NCI-H460 (cell line): ENCODE results near the gene FBLN2. TPM values are rescaled to one million over a fixed set of nuclear protein-coding genes. Genes with fewer than 3 reads are reported as not detected.

Experiments
- DNase-seq: peaks from one replicate; pipeline ENCODE4 v3.0.0-alpha.2; 2016; ENCODE audit warnings: low read depth; ENCODE audit errors: extremely low read depth
- total RNA-seq: library from RNA; depleted of rRNA; stranded (reverse); fragments of >200 nt; shearing (Covaris generic); gene quantifications from 2 replicates; pipeline ENCODE4 v1.2.3, GENCODE V29; 2014

Gene FBLN2
- total RNA-seq, 1 experiment from 2014 or later, result not detected

DNA sequence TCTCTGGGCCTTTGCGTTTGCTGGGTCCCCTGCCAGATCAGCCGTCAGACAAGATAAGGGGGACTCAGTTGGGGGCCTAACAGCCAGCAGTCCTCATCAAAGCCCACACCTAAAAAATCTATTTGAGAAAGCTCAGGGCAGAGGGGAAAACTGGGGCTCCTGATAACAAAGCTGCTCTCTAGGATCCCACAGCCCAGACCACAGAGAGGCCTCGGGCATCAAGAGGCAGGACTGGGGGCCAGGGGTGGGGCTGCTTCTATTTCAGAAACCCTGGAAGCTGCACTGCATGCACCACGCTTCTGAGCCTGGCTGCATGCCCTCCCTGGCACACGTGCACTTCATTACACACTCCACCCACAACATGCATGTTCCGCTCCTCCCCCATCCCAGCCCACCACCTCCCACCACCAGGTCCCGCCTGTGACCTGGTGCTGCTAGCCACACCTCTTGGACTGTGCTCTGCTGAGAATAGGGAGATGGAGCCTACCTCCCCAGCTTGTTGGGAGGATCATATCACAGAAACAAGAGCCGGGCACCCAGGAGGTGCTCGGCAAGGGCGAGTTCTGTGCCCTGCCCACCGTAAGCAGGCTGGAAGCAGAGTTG lies 26.6 kb downstream of the FBLN2 start:
- DNase-seq, result no peak

DNA sequence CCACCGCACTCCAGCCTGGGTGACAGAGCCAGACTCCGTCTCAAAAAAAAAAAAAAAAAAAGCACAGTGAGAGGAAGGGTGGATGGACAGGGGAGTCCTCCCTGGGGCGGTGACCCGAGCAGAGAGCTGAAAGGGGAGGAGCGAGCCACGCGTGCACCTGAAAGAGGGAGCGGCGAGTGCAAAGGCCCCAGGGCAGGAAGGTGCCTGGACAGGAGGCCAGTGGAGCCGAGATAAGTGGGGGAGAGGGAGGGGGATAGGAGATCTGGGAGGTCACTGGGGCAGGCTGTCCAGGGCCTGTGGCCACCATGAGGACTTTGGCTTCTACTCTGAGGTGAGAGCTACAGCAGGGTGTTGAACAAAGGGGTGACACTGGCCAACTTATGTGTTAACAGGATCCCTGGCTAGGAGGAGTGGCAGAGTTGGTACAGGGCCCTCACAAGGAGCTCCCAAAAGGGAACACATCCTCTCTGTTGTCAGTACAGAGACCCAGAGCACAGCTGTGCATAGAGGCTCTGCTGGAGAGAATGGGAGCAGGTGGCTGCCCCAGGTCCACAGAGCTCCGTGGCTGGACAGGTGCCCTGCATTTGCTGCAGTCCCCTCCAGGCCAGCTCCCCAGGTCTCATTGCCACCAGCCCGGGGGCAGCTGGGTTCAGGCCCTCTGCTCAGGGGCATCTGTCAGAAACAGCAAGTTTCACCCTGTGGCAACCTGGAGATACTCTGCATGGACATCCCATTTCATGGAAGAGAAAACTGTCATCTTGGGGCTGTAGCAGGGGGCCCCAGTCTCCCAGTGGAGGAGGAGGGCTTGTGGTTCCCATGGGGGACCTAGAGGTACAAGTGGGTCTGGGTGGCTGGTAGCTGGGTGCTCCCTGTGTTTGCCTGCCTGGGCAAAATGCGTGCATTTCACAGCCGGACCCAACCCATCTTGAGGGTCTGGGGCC lies 28.5 kb downstream of the FBLN2 start:
- no peak for DNase-seq

DNA sequence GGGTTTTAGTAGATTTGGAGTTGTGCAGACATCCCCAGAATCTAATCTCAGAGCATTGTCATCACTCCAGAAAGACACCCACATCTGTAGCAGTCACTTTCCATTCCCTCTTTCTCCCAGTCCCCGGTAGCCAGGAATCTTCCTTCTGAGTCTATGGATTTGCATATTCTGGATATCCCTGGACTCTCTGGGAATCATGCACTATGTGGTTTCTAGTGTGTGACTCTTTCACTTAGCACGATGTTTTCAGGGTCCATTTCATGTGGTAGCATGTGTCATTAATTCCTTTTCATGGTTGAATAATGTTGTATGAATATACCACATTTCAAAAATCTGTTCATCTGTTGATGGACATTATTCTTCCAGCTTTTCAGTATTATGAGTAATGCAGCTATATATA lies 29.3 kb downstream of the FBLN2 start:
- DNase-seq, result no peak

DNA sequence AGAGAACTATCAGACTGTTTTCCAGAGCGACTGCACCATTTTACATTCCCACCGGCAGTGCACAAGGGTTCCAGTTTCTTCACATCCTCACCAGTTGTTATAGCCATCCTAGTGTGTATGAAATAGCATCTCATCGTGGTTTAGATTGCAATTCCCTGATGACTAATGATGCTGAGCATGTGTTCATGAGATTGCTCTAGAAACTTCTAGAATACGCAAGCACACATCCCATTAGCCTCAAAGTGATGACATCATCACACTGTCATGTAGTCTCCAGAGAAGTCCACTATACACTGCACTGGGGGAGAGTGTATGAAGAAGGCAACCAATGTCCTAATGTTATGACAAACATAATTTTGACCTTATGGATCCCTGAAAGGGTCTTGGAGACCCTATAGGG lies 30.1 kb downstream of the FBLN2 start:
- DNase-seq, result no peak

DNA sequence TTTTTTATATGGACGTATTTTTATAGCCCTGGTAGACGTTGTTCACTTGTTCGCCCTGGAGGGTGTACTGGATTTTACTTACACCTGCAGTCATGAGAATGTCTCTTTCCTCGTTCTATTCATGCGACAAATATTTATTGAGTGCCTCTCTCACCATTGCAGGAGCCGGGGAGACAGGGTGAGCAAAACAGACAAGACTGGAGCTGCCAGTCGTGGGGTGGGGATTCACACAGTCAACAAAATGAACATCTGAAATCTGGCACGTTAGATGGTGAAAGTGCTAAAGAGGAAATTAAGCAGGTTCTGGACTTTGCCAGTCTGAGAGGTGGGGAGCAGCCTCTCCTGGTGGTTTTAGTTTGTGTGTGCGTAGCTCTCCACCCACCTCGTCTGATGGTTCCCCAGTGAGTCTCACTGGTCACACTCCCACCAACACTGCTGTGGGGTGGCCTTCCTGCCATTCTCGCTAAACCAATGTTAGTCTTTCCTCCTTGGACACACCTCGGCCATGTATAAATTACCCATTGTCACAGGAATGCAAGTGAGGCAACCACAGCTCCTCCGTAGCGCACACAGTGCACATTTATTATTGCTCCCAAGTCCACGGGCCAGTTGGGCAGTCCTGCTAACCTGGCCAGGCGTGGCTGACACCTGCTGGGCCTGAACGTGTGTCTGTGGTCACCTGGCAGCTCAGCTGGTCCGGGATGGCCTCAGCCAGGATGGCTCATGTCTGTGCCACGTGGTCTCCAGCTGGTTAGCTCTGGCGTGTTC lies 31.5 kb downstream of the FBLN2 start:
- DNase-seq, result no peak

DNA sequence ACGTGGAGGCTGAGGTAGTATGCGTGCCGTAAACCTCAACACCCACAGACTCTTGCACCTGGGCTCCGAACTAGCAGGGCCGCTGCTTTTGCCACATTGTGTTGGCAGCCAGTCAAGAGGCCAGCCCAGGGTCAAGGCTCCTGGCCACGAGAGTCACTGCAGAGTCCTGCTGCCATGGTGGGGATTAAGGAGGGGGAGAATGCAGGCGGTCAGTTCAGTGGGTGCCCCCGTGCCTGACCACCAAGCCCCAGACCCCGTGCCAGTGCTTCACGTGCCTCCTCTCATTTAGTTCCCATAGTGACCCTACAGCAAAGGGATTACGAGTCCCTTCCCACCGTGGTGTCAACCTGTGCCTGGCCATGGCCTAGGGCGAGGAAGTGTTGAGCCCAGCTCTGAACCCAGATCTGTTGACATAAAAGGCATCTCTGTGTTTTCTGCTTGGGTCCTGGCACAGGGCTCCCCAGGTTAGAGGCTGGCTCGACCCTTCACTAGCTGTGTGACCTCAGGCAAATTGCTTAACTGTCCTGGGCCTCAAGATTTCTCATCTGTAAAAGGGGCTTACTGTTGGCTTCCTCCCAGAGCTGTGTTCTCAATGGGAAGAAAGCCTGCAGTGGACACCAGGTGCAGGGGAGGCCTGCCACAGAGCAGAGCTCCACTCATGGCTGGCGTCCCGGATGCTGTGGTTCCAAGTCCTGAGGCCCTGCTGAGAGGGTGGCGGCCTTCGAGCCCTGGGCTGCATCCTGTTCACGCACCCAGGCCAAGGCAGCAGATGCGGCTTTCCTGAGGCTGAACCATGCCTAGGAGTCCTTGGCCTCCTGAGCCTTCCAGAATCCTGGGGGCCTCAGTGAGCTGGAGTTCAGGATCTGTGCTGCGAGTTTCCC lies 32.8 kb downstream of the FBLN2 start:
- DNase-seq, result no peak

DNA sequence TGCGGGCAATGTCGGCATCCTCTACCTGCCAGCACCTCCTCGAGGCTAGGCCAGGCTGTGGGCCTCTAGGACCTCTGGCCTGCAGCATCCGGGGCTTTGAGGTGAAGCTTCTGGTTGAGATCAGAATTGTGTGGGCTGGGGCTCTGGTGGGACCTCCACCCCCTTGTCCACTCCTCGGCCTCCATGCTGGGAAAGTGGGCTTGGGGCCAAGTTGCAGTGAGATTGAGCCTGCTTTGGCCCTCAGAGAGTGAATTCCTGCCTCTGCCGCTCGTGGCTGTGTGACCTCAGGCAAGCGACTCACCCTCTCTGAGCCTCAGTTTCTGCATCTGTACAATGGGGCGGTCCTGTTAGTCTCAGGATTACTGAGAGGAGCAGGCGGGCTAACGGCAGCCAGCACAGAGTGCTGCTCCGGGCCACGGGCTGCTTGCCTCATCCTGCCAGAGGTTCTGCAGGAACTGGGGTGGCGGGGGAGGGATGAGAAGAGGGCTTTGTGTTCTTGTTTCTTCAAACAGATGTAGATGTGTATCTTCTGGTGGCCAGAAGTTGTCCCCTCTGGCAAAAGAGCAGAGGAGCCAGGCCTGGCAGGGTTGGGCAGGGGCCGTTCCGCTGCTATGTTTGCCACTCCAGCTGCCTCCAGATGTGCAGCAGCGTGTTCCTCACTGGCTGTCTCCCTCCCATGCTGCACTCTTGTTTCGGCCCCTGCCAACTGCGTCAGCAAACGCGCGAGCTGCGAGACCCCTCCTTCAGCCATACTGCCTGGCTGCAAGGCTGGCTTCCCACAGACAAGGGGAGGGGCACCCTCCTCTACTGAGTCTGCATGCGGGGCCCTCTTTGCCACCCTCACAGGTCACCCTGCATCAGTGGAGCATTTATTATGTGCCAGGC lies 33.7 kb downstream of the FBLN2 start:
- no peak for DNase-seq

DNA sequence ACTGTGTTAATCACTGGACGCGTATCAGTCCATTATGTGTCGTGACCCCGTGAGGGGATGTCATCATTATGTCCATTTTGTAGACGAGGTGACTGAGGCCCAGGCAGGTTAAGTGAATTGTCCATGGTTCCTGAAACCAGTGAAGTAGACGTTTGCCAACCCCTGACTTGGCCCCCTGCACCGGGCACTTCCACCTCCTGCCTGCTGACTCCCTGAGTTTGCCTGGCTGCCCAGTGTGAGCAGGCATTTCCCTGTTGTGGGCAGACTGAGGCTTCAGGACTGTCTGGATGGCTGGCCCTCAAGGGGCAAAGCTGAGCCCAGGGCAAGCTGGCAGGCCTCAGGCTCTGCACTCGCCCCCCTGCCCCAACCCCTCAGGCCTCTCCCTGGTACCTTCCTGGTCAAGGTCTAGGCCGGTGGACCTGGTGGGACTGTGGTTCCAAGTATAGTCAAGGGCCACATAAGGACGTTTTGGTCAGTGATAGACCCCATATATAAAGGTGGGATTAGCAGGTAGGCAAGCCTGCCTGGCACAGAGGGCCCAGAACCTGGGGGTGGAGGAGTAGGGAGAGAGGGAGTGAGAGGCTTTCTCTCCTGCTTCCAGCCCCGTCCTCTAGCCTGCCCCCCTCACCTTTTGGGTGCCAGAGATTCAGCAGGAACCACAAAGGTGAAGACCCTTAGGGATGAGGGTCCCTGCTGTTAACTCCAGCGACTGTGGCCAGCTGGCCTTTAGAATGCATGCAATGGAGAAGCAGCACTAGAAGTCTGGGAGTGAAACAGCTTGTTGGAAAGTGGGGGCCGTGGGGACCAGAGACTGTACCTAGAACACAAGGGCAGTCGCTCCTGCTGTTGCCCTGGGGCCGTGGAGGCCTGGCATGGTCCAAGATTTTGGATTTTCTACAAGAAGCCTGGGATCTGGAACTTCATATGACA lies 34.6 kb downstream of the FBLN2 start:
- DNase-seq, result no peak

DNA sequence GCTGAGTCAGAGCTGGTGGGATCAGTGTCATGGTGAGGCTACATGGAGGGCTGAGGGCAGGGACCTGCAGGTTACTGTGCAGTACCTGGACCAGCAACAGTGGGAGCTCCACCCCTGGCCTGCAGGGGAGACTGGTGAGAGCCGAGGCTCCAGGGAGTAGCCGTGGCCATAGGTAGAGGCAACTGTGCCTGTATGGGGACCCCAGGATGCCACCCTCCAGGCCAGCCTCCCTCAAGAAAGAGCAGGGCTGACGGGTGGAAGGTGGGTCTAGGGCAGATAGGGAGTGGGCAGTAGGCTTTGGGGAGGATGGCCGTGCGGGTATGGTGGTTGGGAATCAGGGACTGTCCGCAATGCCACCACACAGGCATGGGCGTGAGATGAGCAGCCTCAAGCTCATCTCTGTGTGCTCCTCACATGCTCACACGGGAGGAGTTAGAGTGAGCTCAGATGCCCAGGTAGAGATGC lies 35.5 kb downstream of the FBLN2 start:
- no peak for DNase-seq

DNA sequence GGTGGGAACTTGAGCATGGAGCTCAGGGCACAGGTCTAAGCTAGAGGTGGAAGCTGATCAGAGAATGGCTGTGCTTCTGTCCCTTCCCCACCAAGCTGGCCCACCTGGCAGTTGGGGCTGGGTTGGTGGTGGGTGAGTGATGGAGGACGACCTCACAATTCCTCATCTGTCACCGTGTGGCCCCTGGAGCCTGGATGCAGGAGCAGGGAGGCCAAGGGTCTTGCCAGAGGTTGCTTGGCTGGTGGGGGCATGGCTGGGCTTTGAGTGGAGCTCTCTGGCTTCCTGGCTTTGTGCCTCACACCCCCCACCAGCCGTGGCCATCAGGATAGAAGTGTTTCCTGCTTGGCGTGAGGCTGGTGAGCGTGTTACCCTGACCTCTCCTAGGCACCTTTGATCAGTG lies 36.0 kb downstream of the FBLN2 start:
- no peak for DNase-seq

DNA sequence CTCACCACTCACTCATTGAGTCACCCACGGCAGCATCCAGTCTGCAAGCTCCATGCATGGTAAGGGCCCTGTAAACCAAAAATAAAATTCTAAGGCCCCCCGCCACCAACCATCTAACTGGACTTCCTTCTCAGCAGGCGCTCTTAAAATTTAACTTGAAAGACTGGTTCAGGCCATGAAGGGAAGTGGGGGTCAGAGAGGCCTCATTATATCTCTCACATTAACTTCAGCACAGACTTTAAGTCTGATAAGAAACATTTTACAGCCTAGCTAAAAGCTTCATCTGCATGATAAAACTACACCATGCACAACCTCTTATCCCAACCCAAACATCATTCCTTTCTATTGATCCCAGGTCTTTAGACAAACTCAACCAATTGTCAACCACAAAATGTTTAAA lies 38.5 kb downstream of the FBLN2 start:
- DNase-seq, result no peak

DNA sequence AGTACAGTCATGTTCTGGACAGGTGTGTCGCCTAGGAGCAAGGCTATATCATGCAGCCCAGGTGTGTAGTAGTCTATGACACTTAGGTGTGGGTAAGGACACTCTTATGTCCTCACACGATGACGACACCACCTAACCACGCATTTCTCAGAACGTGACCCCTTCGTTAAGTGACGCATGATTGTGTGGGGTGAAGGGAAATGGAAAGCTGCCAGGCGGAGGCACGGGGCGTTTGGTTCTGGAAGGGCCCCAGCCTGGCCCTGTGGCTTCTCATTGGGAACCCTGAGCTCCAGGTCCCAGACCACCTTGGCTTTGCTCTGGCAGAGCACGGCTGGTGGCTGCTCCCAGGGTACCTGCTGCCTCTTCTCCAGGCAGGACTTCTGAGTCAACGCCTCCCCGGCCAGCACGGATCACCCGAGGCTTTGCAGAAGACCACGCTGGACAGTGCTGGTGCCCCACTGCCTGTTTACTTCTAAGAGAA lies 39.3 kb downstream of the FBLN2 start:
- no peak for DNase-seq

DNA sequence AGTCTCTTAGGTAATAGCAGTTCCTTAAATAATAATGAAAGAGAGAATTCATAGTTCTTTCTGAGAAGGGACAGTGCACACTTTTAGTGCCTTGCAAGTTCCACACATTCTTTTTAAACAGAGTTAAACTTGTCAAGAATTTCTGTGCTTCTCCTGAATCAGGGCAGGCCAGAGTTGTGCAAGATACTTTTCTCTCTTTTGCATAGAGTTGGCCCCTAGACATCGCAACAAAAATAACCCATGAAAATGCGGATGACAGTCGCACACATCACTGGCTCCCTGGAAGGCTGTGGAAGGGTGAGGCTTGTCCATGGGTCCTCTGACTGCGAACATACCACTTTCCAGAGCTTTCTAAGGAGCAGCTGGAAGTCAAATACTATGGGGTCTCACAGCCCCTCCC lies 40.1 kb downstream of the FBLN2 start:
- no peak for DNase-seq

DNA sequence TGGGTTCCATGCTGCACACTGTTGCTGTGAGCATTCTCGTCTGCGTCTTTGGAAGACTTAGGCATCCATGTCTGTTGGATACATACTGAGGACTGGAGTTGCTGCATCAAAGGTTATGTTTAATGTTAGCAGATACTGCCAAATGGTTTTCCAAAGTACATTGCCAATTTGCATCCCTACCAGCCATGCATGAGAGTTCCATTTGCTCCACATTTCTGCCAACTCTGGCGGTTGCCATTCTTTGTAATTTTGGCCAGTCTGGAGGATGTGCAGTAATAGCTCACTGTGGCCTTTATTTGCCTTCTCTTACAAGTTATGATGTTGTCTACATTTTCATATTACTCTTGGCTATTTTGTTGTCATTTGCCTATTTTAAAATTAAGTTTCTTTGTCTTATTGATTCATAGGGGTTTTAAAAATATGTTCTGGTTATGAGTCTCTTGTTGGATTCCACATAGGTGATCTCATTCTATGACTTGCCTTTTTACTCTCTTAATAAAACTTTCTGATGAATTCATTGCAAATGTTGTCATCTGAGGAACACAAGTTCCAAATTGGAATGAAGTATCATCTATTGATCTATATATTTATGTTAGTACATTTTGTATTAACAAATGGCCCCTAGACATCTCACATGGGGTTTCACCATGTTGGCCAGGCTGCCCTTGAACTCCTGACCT lies 42.1 kb downstream of the FBLN2 start:
- DNase-seq, result no peak

DNA sequence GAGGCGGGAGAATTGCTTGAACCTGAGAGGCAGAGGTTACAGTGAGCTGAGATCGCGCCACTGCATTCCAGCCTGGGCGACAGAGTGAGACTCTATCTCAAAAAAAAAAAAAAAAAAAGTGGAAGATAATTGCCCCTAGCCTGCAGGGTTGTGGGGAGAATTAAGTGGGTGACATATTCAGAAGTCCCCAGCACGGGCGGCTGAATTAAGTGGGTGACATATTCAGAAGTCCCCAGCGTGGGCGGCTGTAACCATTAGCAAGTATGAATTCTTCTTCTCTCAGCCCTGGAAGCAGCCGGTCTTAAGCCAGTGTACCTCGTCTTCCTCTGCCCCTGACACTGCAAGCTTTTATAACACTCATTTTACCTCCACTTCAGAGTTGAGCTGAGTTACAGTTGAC lies 44.7 kb downstream of the FBLN2 start:
- DNase-seq, result no peak

DNA sequence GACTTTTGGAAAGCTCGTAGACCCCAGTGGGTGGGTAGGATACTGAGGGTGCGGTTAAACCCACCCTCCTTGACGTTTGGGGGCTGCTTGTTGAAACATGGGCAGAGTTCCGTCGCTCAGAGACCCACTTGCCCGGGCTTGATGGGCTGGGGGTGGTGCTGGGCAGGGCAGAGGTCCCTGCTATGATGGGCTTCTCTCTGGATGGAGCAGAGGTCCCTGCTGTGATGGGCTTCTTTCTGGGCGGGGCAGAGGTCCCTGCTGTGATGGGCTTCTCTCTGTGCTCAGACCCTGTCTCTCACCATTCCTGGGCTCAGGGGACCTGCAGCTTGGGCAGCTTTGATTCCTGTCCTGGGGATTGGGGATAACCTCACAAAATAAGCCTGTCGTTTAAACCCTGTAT lies 45.2 kb downstream of the FBLN2 start:
- DNase-seq, result no peak

DNA sequence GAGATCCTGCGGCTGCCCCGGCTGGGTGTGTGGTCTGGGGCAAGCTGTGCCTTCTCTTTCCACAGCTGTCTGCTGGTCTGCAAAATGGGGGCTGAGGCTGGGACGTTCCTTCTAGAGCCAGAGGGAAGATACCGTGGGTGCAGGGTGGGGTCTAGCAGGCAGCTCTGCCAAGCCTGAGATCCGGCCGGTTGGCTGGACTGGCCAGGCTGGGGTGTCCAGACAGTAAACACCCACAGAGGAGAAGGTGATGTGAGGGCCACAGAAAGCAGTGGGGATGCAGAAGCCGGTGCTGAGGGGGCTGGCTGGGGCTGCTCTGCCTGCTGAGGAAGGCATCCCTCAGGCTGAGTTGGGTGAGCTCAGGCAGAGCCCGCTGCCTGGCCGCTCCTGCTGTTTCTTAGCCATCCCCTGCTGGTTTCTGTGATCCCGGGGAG lies 46.1 kb downstream of the FBLN2 start:
- no peak for DNase-seq

DNA sequence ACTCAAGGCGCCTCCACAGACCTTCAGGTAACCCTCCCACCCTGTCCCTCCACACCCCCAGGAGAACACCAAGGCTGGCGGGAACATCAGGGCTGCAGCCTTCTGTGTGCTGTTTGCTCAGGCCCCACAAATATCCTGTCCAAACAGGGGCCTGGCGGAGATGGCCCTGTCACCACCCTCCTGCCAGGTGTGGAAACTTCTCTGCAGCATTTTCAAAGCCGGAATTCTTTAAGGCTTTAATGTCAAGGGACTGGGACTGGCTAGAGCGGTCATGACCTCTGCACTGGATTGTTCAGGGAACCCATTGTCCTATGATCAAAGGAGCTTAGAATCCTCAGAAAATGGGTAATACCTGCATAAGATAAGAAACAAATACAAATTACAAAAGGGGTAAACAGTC lies 46.6 kb downstream of the FBLN2 start:
- DNase-seq, result no peak
